Neural progenitor cell (in vitro differentiated cells): ENCODE results near the gene MACROH2A2.
"Not testable (repeated sequence)": the region's sequence is repeated elsewhere in the genome, so short reads cannot be mapped to it uniquely, and the experiment has no call there.

Source experiments
- EZH2 ChIP-seq: fragments of 200-600 bp; sonication (generic); IDR thresholded peaks from 2 replicates; pipeline ENCODE4 v1.6.1; 2017; ENCODE audit warnings: antibody characterized with exemption, mild to moderate bottlenecking, moderate library complexity
- EZH2phosphoT487 ChIP-seq: fragments of 200-600 bp; sonication (generic); IDR thresholded peaks from 2 replicates; pipeline ENCODE4 v1.6.1; 2017; ENCODE audit warnings: antibody characterized with exemption
- TF ChIP-seq, protein P1 (sequence below): fragments of 200-600 bp; sonication (generic); IDR thresholded peaks from 2 replicates; pipeline ENCODE4 v1.5.1; 2017; ENCODE audit warnings: antibody characterized with exemption, mild to moderate bottlenecking

- TF ChIP-seq, protein P1, sequence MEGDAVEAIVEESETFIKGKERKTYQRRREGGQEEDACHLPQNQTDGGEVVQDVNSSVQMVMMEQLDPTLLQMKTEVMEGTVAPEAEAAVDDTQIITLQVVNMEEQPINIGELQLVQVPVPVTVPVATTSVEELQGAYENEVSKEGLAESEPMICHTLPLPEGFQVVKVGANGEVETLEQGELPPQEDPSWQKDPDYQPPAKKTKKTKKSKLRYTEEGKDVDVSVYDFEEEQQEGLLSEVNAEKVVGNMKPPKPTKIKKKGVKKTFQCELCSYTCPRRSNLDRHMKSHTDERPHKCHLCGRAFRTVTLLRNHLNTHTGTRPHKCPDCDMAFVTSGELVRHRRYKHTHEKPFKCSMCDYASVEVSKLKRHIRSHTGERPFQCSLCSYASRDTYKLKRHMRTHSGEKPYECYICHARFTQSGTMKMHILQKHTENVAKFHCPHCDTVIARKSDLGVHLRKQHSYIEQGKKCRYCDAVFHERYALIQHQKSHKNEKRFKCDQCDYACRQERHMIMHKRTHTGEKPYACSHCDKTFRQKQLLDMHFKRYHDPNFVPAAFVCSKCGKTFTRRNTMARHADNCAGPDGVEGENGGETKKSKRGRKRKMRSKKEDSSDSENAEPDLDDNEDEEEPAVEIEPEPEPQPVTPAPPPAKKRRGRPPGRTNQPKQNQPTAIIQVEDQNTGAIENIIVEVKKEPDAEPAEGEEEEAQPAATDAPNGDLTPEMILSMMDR = not testable (repeated sequence)
- not testable (repeated sequence) for TF ChIP-seq EZH2, EZH2phosphoT487
Measured at GRCh38 chr10:70159366-70159765, 106.7 kb downstream of the MACROH2A2 start.
